SK-N-SH treated with all-trans-retinoic acid at 6 μM for 48 hours (cell line): ENCODE data around the gene SCNN1B.
"Not testable (repeated sequence)": the region's sequence is repeated elsewhere in the genome, so short reads cannot be mapped to it uniquely, and the experiment has no call there.

Experiments used
- ATAC-seq: fragments of 200-7000 bp; cut with Tn5 transposase; 3 replicates; pipeline ENCODE4 v1.9.1; 2020; ENCODE audit warnings: mild to moderate bottlenecking, moderate library complexity
- ARNTL ChIP-seq: fragments of 450-650 bp; formaldehyde crosslinking; IDR thresholded peaks from 2 replicates; pipeline ENCODE4 v1.5.0; 2020; ENCODE audit warnings: low read depth, mild to moderate bottlenecking, moderate library complexity, borderline replicate concordance
- BACH2 ChIP-seq: fragments of 250-450 bp; sonication (Bioruptor Pico); IDR thresholded peaks from 2 replicates; pipeline ENCODE4 v1.9.0; 2021; ENCODE audit warnings: mild to moderate bottlenecking, borderline replicate concordance
- CSDC2 ChIP-seq: fragments of 250-450 bp; sonication (Bioruptor Pico); IDR thresholded peaks from 2 replicates; pipeline ENCODE4 v1.5.0; 2020; ENCODE audit warnings: mild to moderate bottlenecking, moderate library complexity
- ESRRG ChIP-seq: fragments of 250-450 bp; sonication (Bioruptor Pico); IDR thresholded peaks from 2 replicates; pipeline ENCODE4 v1.6.1; 2021; ENCODE audit warnings: mild to moderate bottlenecking
- GLIS3 ChIP-seq: fragments of 250-450 bp; sonication (Bioruptor Pico); IDR thresholded peaks from 2 replicates; pipeline ENCODE4 v1.5.0; 2020; ENCODE audit warnings: mild to moderate bottlenecking, moderate library complexity
- ISL1 ChIP-seq: fragments of 250-450 bp; sonication (Bioruptor Pico); IDR thresholded peaks from 2 replicates; pipeline ENCODE4 v2.1.2; 2022; ENCODE audit warnings: mild to moderate bottlenecking, moderate library complexity
- OSR1 ChIP-seq: fragments of 250-450 bp; sonication (Bioruptor Pico); IDR thresholded peaks from 2 replicates; pipeline ENCODE4 v1.8.0; 2022; ENCODE audit warnings: moderate library complexity, mild to moderate bottlenecking, inconsistent platforms
- PPARA ChIP-seq: fragments of 250-450 bp; sonication (Bioruptor Pico); IDR thresholded peaks from 2 replicates; pipeline ENCODE4 v1.5.0; 2020; ENCODE audit warnings: mild to moderate bottlenecking, borderline replicate concordance
- RARB ChIP-seq: fragments of 250-450 bp; sonication (Bioruptor Pico); IDR thresholded peaks from 2 replicates; pipeline ENCODE4 v1.8.0; 2021; ENCODE audit warnings: mild to moderate bottlenecking, moderate library complexity
- SNAI2 ChIP-seq: fragments of 250-450 bp; sonication (Bioruptor Pico); IDR thresholded peaks from 2 replicates; pipeline ENCODE4 v1.5.0; 2020; ENCODE audit warnings: mild to moderate bottlenecking, moderate library complexity
- TCF4 ChIP-seq: fragments of 250-450 bp; sonication (Bioruptor Pico); IDR thresholded peaks from 2 replicates; pipeline ENCODE4 v1.8.0; 2021; ENCODE audit warnings: mild to moderate bottlenecking, moderate library complexity, borderline replicate concordance
- TOX ChIP-seq: fragments of 250-450 bp; sonication (Bioruptor Pico); IDR thresholded peaks from 2 replicates; pipeline ENCODE4 v1.8.0; 2021; ENCODE audit warnings: mild to moderate bottlenecking, moderate library complexity, borderline replicate concordance
- ZC3H10 ChIP-seq: fragments of 250-450 bp; sonication (Bioruptor Pico); IDR thresholded peaks from 2 replicates; pipeline ENCODE4 v1.5.1; 2021; ENCODE audit warnings: mild to moderate bottlenecking, moderate library complexity
- ZFP3 ChIP-seq: fragments of 250-450 bp; sonication (Bioruptor Pico); IDR thresholded peaks from 2 replicates; pipeline ENCODE4 v1.5.0; 2020; ENCODE audit warnings: mild to moderate bottlenecking, moderate library complexity
- ZFP30 ChIP-seq: fragments of 450-650 bp; formaldehyde crosslinking; IDR thresholded peaks from 2 replicates; pipeline ENCODE4 v1.5.0; 2022; ENCODE audit warnings: mild to moderate bottlenecking, moderate library complexity
- ZNF565 ChIP-seq: fragments of 450-650 bp; formaldehyde crosslinking; conservative IDR thresholded peaks from 2 replicates; pipeline ENCODE4 v1.5.0; 2020; ENCODE audit warnings: low read depth, mild to moderate bottlenecking, moderate library complexity
- ZNF70 ChIP-seq: fragments of 450-650 bp; formaldehyde crosslinking; IDR thresholded peaks from 2 replicates; pipeline ENCODE4 v1.5.0; 2020; ENCODE audit warnings: mild to moderate bottlenecking, moderate library complexity
- ZNF8 ChIP-seq: fragments of 450-650 bp; formaldehyde crosslinking; IDR thresholded peaks from 2 replicates; pipeline ENCODE4 v1.5.0; 2020; ENCODE audit warnings: mild to moderate bottlenecking, moderate library complexity
- TF ChIP-seq, protein P1 (sequence below): fragments of 250-450 bp; sonication (Bioruptor Pico); IDR thresholded peaks from 2 replicates; pipeline ENCODE4 v1.5.1; 2021; ENCODE audit warnings: mild to moderate bottlenecking, moderate library complexity
- TF ChIP-seq, protein P2 (sequence below): fragments of 250-450 bp; sonication (Bioruptor Pico); IDR thresholded peaks from 2 replicates; pipeline ENCODE4 v1.8.0; 2020; ENCODE audit warnings: mild to moderate bottlenecking, moderate library complexity, borderline replicate concordance
- TF ChIP-seq, protein P3 (sequence below): fragments of 250-450 bp; sonication (Bioruptor Pico); IDR thresholded peaks from 2 replicates; pipeline ENCODE4 v1.5.0; 2020; ENCODE audit warnings: mild to moderate bottlenecking, moderate library complexity

SCNN1B gene

DNA sequence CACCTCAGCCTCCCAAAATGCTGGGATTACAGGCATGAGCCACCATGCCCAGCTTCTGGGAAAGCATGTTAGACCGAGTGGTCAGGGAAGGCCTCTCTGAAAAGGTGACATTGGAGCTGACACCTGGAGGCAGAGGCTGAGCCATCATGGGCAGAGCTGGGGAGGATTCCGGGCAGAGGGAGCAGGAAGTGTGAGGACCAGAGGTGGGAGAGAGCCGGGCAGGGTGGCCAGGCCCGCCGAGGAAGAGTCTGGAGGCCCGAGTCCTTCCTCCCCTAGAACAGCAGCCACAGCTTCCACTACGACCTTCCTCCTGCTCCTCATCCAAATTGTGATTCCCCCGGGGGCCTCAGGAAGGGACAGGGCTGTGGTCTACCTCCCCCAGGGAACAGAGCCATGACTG is 76.2 kb downstream of the SCNN1B start (continued):
- TF ChIP-seq, protein P1, sequence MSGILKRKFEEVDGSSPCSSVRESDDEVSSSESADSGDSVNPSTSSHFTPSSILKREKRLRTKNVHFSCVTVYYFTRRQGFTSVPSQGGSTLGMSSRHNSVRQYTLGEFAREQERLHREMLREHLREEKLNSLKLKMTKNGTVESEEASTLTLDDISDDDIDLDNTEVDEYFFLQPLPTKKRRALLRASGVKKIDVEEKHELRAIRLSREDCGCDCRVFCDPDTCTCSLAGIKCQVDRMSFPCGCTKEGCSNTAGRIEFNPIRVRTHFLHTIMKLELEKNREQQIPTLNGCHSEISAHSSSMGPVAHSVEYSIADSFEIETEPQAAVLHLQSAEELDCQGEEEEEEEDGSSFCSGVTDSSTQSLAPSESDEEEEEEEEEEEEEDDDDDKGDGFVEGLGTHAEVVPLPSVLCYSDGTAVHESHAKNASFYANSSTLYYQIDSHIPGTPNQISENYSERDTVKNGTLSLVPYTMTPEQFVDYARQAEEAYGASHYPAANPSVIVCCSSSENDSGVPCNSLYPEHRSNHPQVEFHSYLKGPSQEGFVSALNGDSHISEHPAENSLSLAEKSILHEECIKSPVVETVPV (CRISPR knock-in tag): no peak
- TF ChIP-seq TCF4 (CRISPR knock-in tag): no peak

DNA sequence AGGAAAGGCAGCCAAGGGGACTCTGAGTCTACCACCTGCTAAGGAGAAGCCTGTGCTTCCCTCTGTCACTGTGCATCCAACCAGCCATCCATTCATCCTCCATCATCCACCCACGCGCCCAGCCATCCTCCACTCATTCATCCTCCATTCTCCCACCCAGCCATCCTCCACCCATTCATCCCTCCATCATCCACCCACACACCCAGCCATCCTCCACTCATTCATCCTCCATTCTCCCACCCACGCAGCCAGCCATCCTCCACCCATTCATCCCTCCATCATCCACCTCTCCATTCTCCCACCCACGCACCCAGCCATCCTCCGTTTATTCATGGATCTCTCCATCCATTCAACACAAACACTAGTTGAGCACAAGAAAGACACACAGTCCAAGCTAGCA is 76.8 kb downstream of the SCNN1B start:
- ATAC-seq: no peak

DNA sequence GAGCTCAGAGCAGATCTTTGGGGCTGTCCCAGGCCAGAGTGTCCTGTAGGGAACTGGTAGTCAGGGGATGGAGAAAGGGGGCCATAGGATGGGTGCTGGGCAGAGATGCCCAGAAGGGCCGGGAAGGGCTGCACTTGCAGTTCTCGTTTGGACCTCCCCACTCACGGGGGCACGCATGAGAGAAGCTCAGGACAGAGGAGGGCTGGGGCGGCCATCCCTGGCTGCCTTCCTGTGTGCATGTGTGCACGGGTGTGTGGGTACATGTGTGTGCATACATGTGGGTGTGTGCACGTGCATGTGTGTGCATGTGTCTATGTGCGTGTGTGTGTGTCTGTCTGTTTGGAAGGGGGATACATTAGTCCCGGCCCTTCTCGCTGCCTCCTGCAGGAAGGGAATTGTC is 77.6 kb downstream of the SCNN1B start:
- TF ChIP-seq CSDC2 (CRISPR knock-in tag) (no peak), ZFP30 (no peak), ARNTL (CRISPR knock-in tag) (no peak)
- no peak for ATAC-seq

More for the DNA sequence above, 76.8 kb downstream of the SCNN1B start:
- TF ChIP-seq SNAI2 (CRISPR knock-in tag) (no peak), ZFP30 (no peak), ZFP3 (CRISPR knock-in tag) (no peak), ZNF70 (CRISPR knock-in tag) (no peak), GLIS3 (CRISPR knock-in tag) (no peak), CSDC2 (CRISPR knock-in tag) (no peak), ZNF565 (CRISPR knock-in tag) (no peak), BACH2 (no peak), ISL1 (CRISPR knock-in tag) (no peak), ZC3H10 (CRISPR knock-in tag) (no peak), TOX (CRISPR knock-in tag) (no peak), OSR1 (no peak), ESRRG (no peak), TCF4 (CRISPR knock-in tag) (no peak), ZNF8 (CRISPR knock-in tag) (no peak)
- TF ChIP-seq, protein P2, sequence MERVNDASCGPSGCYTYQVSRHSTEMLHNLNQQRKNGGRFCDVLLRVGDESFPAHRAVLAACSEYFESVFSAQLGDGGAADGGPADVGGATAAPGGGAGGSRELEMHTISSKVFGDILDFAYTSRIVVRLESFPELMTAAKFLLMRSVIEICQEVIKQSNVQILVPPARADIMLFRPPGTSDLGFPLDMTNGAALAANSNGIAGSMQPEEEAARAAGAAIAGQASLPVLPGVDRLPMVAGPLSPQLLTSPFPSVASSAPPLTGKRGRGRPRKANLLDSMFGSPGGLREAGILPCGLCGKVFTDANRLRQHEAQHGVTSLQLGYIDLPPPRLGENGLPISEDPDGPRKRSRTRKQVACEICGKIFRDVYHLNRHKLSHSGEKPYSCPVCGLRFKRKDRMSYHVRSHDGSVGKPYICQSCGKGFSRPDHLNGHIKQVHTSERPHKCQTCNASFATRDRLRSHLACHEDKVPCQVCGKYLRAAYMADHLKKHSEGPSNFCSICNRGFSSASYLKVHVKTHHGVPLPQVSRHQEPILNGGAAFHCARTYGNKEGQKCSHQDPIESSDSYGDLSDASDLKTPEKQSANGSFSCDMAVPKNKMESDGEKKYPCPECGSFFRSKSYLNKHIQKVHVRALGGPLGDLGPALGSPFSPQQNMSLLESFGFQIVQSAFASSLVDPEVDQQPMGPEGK (CRISPR knock-in tag): no peak
- TF ChIP-seq, protein P3, sequence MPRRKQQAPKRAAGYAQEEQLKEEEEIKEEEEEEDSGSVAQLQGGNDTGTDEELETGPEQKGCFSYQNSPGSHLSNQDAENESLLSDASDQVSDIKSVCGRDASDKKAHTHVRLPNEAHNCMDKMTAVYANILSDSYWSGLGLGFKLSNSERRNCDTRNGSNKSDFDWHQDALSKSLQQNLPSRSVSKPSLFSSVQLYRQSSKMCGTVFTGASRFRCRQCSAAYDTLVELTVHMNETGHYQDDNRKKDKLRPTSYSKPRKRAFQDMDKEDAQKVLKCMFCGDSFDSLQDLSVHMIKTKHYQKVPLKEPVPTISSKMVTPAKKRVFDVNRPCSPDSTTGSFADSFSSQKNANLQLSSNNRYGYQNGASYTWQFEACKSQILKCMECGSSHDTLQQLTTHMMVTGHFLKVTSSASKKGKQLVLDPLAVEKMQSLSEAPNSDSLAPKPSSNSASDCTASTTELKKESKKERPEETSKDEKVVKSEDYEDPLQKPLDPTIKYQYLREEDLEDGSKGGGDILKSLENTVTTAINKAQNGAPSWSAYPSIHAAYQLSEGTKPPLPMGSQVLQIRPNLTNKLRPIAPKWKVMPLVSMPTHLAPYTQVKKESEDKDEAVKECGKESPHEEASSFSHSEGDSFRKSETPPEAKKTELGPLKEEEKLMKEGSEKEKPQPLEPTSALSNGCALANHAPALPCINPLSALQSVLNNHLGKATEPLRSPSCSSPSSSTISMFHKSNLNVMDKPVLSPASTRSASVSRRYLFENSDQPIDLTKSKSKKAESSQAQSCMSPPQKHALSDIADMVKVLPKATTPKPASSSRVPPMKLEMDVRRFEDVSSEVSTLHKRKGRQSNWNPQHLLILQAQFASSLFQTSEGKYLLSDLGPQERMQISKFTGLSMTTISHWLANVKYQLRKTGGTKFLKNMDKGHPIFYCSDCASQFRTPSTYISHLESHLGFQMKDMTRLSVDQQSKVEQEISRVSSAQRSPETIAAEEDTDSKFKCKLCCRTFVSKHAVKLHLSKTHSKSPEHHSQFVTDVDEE: no peak
- TF ChIP-seq, all 23 proteins: peak for 0

DNA sequence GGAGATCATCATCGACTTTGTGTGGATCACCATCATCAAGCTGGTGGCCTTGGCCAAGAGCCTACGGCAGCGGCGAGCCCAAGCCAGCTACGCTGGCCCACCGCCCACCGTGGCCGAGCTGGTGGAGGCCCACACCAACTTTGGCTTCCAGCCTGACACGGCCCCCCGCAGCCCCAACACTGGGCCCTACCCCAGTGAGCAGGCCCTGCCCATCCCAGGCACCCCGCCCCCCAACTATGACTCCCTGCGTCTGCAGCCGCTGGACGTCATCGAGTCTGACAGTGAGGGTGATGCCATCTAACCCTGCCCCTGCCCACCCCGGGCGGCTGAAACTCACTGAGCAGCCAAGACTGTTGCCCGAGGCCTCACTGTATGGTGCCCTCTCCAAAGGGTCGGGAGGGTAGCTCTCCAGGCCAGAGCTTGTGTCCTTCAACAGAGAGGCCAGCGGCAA is 78.4 kb downstream of the SCNN1B start:
- TF ChIP-seq SNAI2 (CRISPR knock-in tag) (no peak), RARB (CRISPR knock-in tag) (no peak), ZFP3 (CRISPR knock-in tag) (no peak), ESRRG (no peak), PPARA (CRISPR knock-in tag) (no peak), ISL1 (CRISPR knock-in tag) (no peak)
- ATAC-seq: no peak

DNA sequence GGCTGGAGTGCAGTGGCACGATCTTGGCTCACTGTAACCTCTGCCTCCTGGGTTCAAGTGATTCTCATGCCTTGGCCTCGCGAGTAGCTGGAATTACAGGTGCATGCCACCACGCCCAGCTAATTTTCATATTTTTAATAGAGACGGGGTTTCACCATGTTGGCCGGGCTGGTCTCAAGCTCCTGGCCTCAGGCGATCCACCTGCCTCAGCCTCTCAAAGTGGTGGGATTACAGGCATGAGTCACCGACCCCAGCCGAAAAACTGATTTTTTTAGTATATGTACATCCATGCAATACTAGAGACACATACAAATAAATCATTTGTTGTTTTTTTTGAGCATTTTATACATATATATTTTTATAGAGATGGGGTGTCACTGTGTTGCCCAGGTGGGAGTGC is 79.6 kb downstream of the SCNN1B start:
- ATAC-seq: not testable (repeated sequence)

DNA sequence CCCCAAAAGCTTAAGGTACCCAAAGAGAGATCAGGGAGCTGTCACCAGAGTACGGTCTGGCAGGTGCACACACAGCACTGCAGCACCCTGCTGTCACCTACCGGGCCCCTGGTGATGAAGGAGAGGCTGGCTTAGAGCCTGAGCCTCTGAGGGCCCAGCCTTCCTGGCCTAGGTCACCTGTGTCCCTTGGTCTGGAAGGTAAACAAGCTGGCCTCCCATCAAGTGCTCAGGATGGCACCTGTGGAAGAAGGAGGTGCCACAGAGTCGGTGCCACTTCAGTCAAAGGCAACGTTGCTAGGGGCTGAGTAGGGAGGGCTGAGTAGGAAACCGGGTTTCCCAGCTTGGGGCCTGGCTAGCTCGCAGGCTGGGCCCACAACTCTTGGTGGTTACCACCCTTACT is 80.2 kb downstream of the SCNN1B start:
- no peak for ATAC-seq

More for the DNA sequence above, 80.2 kb downstream of the SCNN1B start:
- no peak for TF ChIP-seq TCF4 (CRISPR knock-in tag)
- TF ChIP-seq ISL1 (CRISPR knock-in tag): no peak
- TF ChIP-seq SNAI2 (CRISPR knock-in tag): no peak
- TF ChIP-seq GLIS3 (CRISPR knock-in tag): no peak
